Measurements from ENCODE around the gene CNPY1. TPM values are rescaled to one million over a fixed set of nuclear protein-coding genes. Genes with fewer than 3 reads are reported as not detected.

Gene CNPY1
- total and polyA plus RNA-seq, 9 of the 15 experiments (the other 6 are each of a cell fraction or from before 2014, with no cell fraction given), result not detected

DNA sequence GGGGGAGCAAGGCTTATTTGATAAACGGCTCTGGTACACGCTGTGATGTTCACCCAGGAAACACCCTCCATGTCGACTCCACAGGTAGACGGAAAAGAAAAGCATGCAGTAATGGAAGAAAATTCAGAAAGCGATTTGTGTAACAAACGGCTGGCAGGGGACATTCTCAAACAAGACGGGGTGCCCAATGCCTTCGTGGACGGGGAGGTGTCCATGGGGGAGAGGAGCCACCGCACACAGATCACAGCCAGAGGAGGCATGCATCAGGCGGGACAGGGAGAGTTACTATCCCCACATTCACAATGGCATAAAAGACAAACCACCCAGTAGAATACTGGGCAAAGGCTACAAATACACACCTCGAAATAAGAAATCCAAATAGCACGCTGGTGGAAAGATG lies 20.1 kb downstream of the CNPY1 start:
- H3K79me2 ChIP-seq (ENCODE audit: control insufficient read depth, insufficient read depth, low read length), result no peaks in the 10 kb centered on the region
- H3K4me1 ChIP-seq (replicated peaks in 1 of 2; ENCODE audit: control insufficient read depth in 2 of 2, insufficient read depth in 2 of 2, low read length in 2 of 2), result no peaks in the 10 kb centered on the region
- H3K9ac ChIP-seq (ENCODE audit: insufficient read depth in 1 of 2, low read depth in 2 of 2, low read length in 2 of 2), result no peak overlapping the region
- 1% methylated on average over 13 of the region's 13 CpGs for WGBS (ENCODE audit: insufficient coverage, low coverage, missing lambda C conversion rate)
- H3K9me3 ChIP-seq (replicated peaks; ENCODE audit: control insufficient read depth, insufficient read depth, low read depth, low read length), result no peaks in the 10 kb centered on the region
- POLR2A ChIA-PET, result no interaction called here
- DNase-seq (ENCODE audit: extremely low read depth in 1 of 4, low spot score in 3 of 4) (no peak), FAIRE-seq (no peak), ATAC-seq (no peak)
- no peaks in the 10 kb centered on the region for H3K36me3 ChIP-seq (ENCODE audit: control insufficient read depth, insufficient read depth, low read length)
- intact Hi-C loops (cut with micrococcal nuclease), result no loop called here
- no TSS peak for BruUV-seq (replicated peaks)
- H3K4me3 ChIP-seq, result no peak overlapping the region
- H3K27me3 ChIP-seq (ENCODE audit: control insufficient read depth in 2 of 2, insufficient read depth in 2 of 2, low read length in 2 of 2), result peaks cover 68 to 84% of the 10 kb centered on the region in 2 experiments
- TF ChIP-seq ATF7 (IDR thresholded peaks at IDR 0.05), result no peak
- no peak for TF ChIP-seq ZNF717 (CRISPR knock-in tag; IDR thresholded peaks at IDR 0.05)
- no peak for TF ChIP-seq MAFF (IDR thresholded peaks at IDR 0.05; ENCODE audit: low read length)
- TF ChIP-seq ZNF583 (CRISPR knock-in tag; IDR thresholded peaks at IDR 0.05), result no peak
- no peak for TF ChIP-seq ZC3H8 (IDR thresholded peaks at IDR 0.05)
- TF ChIP-seq, protein P1, sequence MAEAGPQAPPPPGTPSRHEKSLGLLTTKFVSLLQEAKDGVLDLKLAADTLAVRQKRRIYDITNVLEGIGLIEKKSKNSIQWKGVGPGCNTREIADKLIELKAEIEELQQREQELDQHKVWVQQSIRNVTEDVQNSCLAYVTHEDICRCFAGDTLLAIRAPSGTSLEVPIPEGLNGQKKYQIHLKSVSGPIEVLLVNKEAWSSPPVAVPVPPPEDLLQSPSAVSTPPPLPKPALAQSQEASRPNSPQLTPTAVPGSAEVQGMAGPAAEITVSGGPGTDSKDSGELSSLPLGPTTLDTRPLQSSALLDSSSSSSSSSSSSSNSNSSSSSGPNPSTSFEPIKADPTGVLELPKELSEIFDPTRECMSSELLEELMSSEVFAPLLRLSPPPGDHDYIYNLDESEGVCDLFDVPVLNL (CRISPR knock-in tag; IDR thresholded peaks at IDR 0.05; ENCODE audit: low read depth), result no peak
- no peak for TF ChIP-seq ZNF263 (CRISPR knock-in tag; IDR thresholded peaks at IDR 0.05; ENCODE audit: borderline replicate concordance)
- no peak for TF ChIP-seq SUPT5H (IDR thresholded peaks at IDR 0.05)
- no peak for TF ChIP-seq ZNF217 (CRISPR knock-in tag; IDR thresholded peaks at IDR 0.05)
- no peaks in the 10 kb centered on the region for H3K9me1 ChIP-seq (ENCODE audit: control insufficient read depth, insufficient read depth, low read length)
- H2AFZ ChIP-seq (ENCODE audit: low read depth, low read length), result no peak overlapping the region
- CTCF ChIA-PET (ENCODE audit: low intra/inter-chr PET ratio), result interaction anchor here (0.6 kb wide), 1 partner anchor 94 kb away, joined by 3 read pairs; no protein-coding TSS in a partner anchor
- no peak overlapping the region for H3K27ac ChIP-seq (ENCODE audit: extremely low read depth, low read depth, low read length)
- in situ Hi-C loops (cut with MboI), result no loop called here
- H3K4me2 ChIP-seq (ENCODE audit: insufficient read depth, low read length), result no peak overlapping the region
- H4K20me1 ChIP-seq (replicated peaks; ENCODE audit: control insufficient read depth, insufficient read depth, low read length), result peaks cover 7% of the 10 kb centered on the region; the same call in 1 of the 2 replicates

Measured in K562 (cell line).